ENCODE data around the gene ITGA5. TPM values are rescaled to one million over a fixed set of nuclear protein-coding genes. Genes with fewer than 3 reads are reported as not detected.

Gene ITGA5
- polyA plus RNA-seq, 1 donor (not counting 4 experiments of a cell fraction or from before 2014, with no cell fraction given): 47.9 TPM

- peaks cover 3% of the 10 kb centered on the region for H3K9me1 ChIP-seq (ENCODE audit: control insufficient read depth, extremely low read depth, insufficient read depth, low read length)
- peak overlapping the region; percentile 17 for H3K4me2 ChIP-seq (ENCODE audit: control insufficient read depth, extremely low read depth, insufficient read depth, low read depth, low read length)
- peak overlapping the region; percentile 18 for H3K9ac ChIP-seq (ENCODE audit: control insufficient read depth, extremely low read depth, insufficient read depth, low read length)
- no peaks in the 10 kb centered on the region for H3K9me3 ChIP-seq (ENCODE audit: control insufficient read depth, low read depth, low read length)
- H3K79me2 ChIP-seq (ENCODE audit: control insufficient read depth, insufficient read depth, low read length): peaks cover 76% of the 10 kb centered on the region
- peak overlapping the region; percentile 28 for H3K27ac ChIP-seq (ENCODE audit: control insufficient read depth, insufficient read depth, low read length)
- dilution Hi-C loops (cut with MboI; ENCODE audit: extremely low pct_ligation_motif_present, low sequenced_read_pairs): no loop called here
- peaks cover 5% of the 10 kb centered on the region for H4K20me1 ChIP-seq (ENCODE audit: control insufficient read depth, extremely low read depth, insufficient read depth, low read length)
- H2AFZ ChIP-seq (ENCODE audit: control insufficient read depth, low read length): no peak overlapping the region
- FAIRE-seq (no peak), DNase-seq (ENCODE audit: low read depth, low spot score) (no peak)
- H3K4me3 ChIP-seq (ENCODE audit: control insufficient read depth in 2 of 3, extremely low read depth in 1 of 3, insufficient read depth in 2 of 3, low read depth in 1 of 3, low read length in 3 of 3): no peak overlapping the region
- peaks cover 16 to 30% of the 10 kb centered on the region in 2 experiments for H3K36me3 ChIP-seq (ENCODE audit: control insufficient read depth in 2 of 2, extremely low read depth in 1 of 2, insufficient read depth in 2 of 2, low read length in 2 of 2)
- no peaks in the 10 kb centered on the region for H3K27me3 ChIP-seq (ENCODE audit: control insufficient read depth, extremely low read depth, insufficient read depth, low read length)
- peaks cover 58% of the 10 kb centered on the region for H3K4me1 ChIP-seq (ENCODE audit: control insufficient read depth, extremely low read depth, insufficient read depth, low read length)
- TF ChIP-seq EZH2 (IDR thresholded peaks at IDR 0.05; ENCODE audit: low read length): no peak
- TF ChIP-seq CTCF (optimal IDR thresholded peaks at IDR 0.05 in 1 of 3, IDR thresholded peaks at IDR 0.05 in 1 of 3, conservative IDR thresholded peaks at IDR 0.05 in 1 of 3; ENCODE audit: extremely low read depth in 1 of 3, insufficient read depth in 2 of 3, low read length in 3 of 3): no peak
Measured at GRCh38 chr12:54385251-54385914, 33.7 kb downstream of the ITGA5 start.

- peak within 1 kb of the TSS; percentile 86 for H3K27ac ChIP-seq (ENCODE audit: control insufficient read depth, insufficient read depth, low read length)
- H3K79me2 ChIP-seq (ENCODE audit: control insufficient read depth, insufficient read depth, low read length): peaks cover 76% of the 10 kb centered on the region
- no peak for DNase-seq (ENCODE audit: low read depth, low spot score)
- H3K36me3 ChIP-seq (ENCODE audit: control insufficient read depth in 2 of 2, extremely low read depth in 1 of 2, insufficient read depth in 2 of 2, low read length in 2 of 2): peaks cover 21 to 32% of the 10 kb centered on the region in 2 experiments
- no peak within 1 kb of the TSS for H2AFZ ChIP-seq (ENCODE audit: control insufficient read depth, low read length)
- H3K4me2 ChIP-seq (ENCODE audit: control insufficient read depth, extremely low read depth, insufficient read depth, low read depth, low read length): peak within 1 kb of the TSS; percentile 17
- H3K27me3 ChIP-seq (ENCODE audit: control insufficient read depth, extremely low read depth, insufficient read depth, low read length): no peaks in the 10 kb centered on the region
- no peak within 1 kb of the TSS for H3K4me3 ChIP-seq (ENCODE audit: control insufficient read depth in 2 of 3, extremely low read depth in 1 of 3, insufficient read depth in 2 of 3, low read depth in 1 of 3, low read length in 3 of 3)
- no peaks in the 10 kb centered on the region for H3K9me3 ChIP-seq (ENCODE audit: control insufficient read depth, low read depth, low read length)
- H4K20me1 ChIP-seq (ENCODE audit: control insufficient read depth, extremely low read depth, insufficient read depth, low read length): peaks cover 5% of the 10 kb centered on the region
- peak within 1 kb of the TSS; percentile 18 for H3K9ac ChIP-seq (ENCODE audit: control insufficient read depth, extremely low read depth, insufficient read depth, low read length)
- peaks cover 56% of the 10 kb centered on the region for H3K4me1 ChIP-seq (ENCODE audit: control insufficient read depth, extremely low read depth, insufficient read depth, low read length)
- dilution Hi-C loops (cut with MboI; ENCODE audit: extremely low pct_ligation_motif_present, low sequenced_read_pairs): no loop called here
- no peak for TF ChIP-seq EZH2 (IDR thresholded peaks at IDR 0.05; ENCODE audit: low read length)
- FAIRE-seq: no peak
- peaks cover 3% of the 10 kb centered on the region for H3K9me1 ChIP-seq (ENCODE audit: control insufficient read depth, extremely low read depth, insufficient read depth, low read length)
Measured at GRCh38 chr12:54384591-54385041, 34.5 kb downstream of the ITGA5 start, which contains the start of gene ZNF385A. Gene ZNF385A (minus strand): TSS chr12:54384733. CDS start chr12:54384514, 219 bp downstream.
